NK-92 treated with Interleukin-12 subunit alpha and Interleukin-12 subunit beta, amount 100 ng/mL, for 24 hours (cell line): ENCODE data around the gene MS4A6A.
A peak's percentile ranks its signal among the peaks of the same experiment; 100 is the strongest.
"Not testable (repeated sequence)": the region's sequence is repeated elsewhere in the genome, so short reads cannot be mapped to it uniquely, and the experiment has no call there.

Experiments used
- DNase-seq: peaks from one replicate; lab custom pipeline; 2025; lab: John Stamatoyannopoulos, UW

MS4A6A gene

GRCh38 chr11:60182541-60183330 is at the start of gene MS4A6A:
MS4A6A (minus strand) TSS chr11:60183083; CDS start chr11:60181727, 1,356 bp downstream.
- no peak for DNase-seq

GRCh38 chr11:60230681-60231080 is 47.8 kb upstream of the MS4A6A start:
- DNase-seq: no peak

GRCh38 chr11:60222141-60222540 is 39.3 kb upstream of the MS4A6A start:
- DNase-seq: no peak

- DNase-seq: no peak
Observed at GRCh38 chr11:60221692-60222091, 38.8 kb upstream of the MS4A6A start.

- DNase-seq: no peak
Observed at GRCh38 chr11:60221181-60221580, 38.3 kb upstream of the MS4A6A start.

GRCh38 chr11:60214386-60214785 is 31.5 kb upstream of the MS4A6A start:
- no peak for DNase-seq

- DNase-seq: no peak
Observed at GRCh38 chr11:60211206-60211605, 28.3 kb upstream of the MS4A6A start.

GRCh38 chr11:60209977-60210376 is 27.1 kb upstream of the MS4A6A start:
- DNase-seq: no peak

- DNase-seq: no peak
Observed at GRCh38 chr11:60208951-60209350, 26.1 kb upstream of the MS4A6A start.

- no peak for DNase-seq
Observed at GRCh38 chr11:60208146-60208895, 25.4 kb upstream of the MS4A6A start.

- DNase-seq: no peak
Observed at GRCh38 chr11:60206616-60207015, 23.7 kb upstream of the MS4A6A start.

- DNase-seq: no peak
Observed at GRCh38 chr11:60204922-60205321, 22.0 kb upstream of the MS4A6A start.

GRCh38 chr11:60201334-60201733 is 18.5 kb upstream of the MS4A6A start:
- not testable (repeated sequence) for DNase-seq

- no peak for DNase-seq
Observed at GRCh38 chr11:60197442-60197841, 14.6 kb upstream of the MS4A6A start.

GRCh38 chr11:60195923-60196368 is 13.1 kb upstream of the MS4A6A start:
- no peak for DNase-seq

- DNase-seq: no peak
Observed at GRCh38 chr11:60194511-60194910, 11.6 kb upstream of the MS4A6A start.

GRCh38 chr11:60193687-60194433 is 11.0 kb upstream of the MS4A6A start:
- peak; percentile 24 for DNase-seq

- DNase-seq: not testable (repeated sequence)
Observed at GRCh38 chr11:60192564-60192963, 9.7 kb upstream of the MS4A6A start.

- not testable (repeated sequence) for DNase-seq
Observed at GRCh38 chr11:60188481-60188880, 5.6 kb upstream of the MS4A6A start.

GRCh38 chr11:60186128-60186527 is 3.2 kb upstream of the MS4A6A start:
- not testable (repeated sequence) for DNase-seq

GRCh38 chr11:60185512-60185827 is 2.6 kb upstream of the MS4A6A start:
- DNase-seq: not testable (repeated sequence)

- DNase-seq: no peak
Observed at GRCh38 chr11:60184824-60185511, 2.1 kb upstream of the MS4A6A start.
